ENCODE measurements around the gene RALGAPA2. TPM values are rescaled to one million over a fixed set of nuclear protein-coding genes. Genes with fewer than 3 reads are reported as not detected.

RALGAPA2 gene
- total RNA-seq, 2 donors from 2014 or later = 36.5 to 53.2 TPM

DNA sequence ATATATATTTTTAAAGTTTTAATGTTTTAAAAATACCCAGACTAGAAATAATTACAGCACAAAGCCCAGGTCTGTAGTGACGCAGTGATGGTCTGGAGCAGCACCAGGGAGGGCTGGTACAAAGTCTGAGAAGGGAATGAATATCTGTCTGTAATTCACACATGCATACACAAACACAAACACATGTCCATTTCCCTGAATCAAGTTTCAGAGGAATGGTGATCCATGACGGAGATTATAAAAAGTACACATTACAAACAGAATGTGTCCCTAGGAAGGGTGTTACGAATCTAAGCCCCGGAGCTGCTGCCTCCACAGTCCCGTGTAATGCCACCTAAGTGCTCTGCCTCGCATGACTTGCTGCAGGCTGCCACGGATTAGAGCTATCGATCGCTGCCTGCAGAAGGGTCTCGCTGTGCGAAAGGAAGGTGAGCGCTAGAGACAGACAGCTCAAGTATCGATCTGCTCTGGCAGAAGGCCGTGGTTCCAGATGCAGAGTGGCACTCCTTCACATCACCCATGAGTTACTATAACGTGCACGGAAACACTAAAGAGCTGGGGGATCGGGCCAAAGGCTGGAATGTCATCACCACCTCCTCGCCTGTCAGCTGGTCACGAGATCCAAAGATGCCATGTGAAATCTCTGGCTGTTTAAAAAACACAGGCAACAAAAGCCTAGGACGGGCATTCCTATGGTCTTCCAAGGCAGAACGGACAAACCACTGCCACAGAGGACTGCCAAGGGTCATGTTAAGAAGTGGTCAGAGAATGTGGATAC, 257.4 kb downstream of the RALGAPA2 start:
- WGBS = 95% methylated on average over 21 of the region's 21 CpGs
- no peak overlapping the region for H3K4me3 ChIP-seq
- no peak for DNase-seq (ENCODE audit: low spot score)
- intact Hi-C loops (cut with DNase I) = no loop called here
- no peaks in the 10 kb centered on the region for H3K9me3 ChIP-seq
- H3K36me3 ChIP-seq = no peaks in the 10 kb centered on the region
- H3K4me1 ChIP-seq (replicated peaks) = no peaks in the 10 kb centered on the region
- no peak overlapping the region for H3K27ac ChIP-seq
- no peaks in the 10 kb centered on the region for H3K27me3 ChIP-seq (replicated peaks; ENCODE audit: insufficient read depth)
- no peak for TF ChIP-seq POLR2AphosphoS5 (IDR thresholded peaks at IDR 0.05)
- TF ChIP-seq, protein P1, sequence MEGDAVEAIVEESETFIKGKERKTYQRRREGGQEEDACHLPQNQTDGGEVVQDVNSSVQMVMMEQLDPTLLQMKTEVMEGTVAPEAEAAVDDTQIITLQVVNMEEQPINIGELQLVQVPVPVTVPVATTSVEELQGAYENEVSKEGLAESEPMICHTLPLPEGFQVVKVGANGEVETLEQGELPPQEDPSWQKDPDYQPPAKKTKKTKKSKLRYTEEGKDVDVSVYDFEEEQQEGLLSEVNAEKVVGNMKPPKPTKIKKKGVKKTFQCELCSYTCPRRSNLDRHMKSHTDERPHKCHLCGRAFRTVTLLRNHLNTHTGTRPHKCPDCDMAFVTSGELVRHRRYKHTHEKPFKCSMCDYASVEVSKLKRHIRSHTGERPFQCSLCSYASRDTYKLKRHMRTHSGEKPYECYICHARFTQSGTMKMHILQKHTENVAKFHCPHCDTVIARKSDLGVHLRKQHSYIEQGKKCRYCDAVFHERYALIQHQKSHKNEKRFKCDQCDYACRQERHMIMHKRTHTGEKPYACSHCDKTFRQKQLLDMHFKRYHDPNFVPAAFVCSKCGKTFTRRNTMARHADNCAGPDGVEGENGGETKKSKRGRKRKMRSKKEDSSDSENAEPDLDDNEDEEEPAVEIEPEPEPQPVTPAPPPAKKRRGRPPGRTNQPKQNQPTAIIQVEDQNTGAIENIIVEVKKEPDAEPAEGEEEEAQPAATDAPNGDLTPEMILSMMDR (IDR thresholded peaks at IDR 0.05) = no peak
- no peak for TF ChIP-seq POLR2A (IDR thresholded peaks at IDR 0.05)

DNA sequence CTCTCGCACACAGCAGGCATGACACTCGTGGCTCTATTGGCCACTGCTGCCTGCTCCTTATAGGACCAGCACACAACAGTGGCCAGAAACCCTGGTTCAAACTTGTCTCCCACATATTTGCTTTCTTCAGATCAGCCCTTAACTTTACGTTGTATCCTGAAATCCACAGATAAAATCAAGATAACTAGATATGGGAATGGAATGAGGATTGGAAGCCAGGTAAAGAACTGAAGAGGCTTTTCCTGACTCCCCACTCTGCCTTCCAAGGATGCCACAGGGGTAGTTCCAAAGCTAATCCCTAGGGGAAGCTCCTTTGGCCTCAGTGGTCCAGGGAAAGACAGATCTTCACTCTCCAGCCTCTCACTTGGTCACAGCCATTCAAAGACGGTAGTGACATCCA, 258.1 kb downstream of the RALGAPA2 start:
- Histone ChIP-seq H3K36me3 (no peaks in the 10 kb centered on the region), H3K4me3 (no peak overlapping the region), H3K27me3 (replicated peaks; ENCODE audit: insufficient read depth) (no peaks in the 10 kb centered on the region), H3K9me3 (no peaks in the 10 kb centered on the region), H3K4me1 (replicated peaks) (no peaks in the 10 kb centered on the region), H3K27ac (no peak overlapping the region)
- no peak for DNase-seq (ENCODE audit: low spot score)
- TF ChIP-seq, protein P1 (IDR thresholded peaks at IDR 0.05) = no peak
- no peak for TF ChIP-seq POLR2AphosphoS5 (IDR thresholded peaks at IDR 0.05)
- TF ChIP-seq POLR2A (IDR thresholded peaks at IDR 0.05) = no peak
- 60% methylated on average over 4 of the region's 4 CpGs for WGBS
- intact Hi-C loops (cut with DNase I) = no loop called here

DNA sequence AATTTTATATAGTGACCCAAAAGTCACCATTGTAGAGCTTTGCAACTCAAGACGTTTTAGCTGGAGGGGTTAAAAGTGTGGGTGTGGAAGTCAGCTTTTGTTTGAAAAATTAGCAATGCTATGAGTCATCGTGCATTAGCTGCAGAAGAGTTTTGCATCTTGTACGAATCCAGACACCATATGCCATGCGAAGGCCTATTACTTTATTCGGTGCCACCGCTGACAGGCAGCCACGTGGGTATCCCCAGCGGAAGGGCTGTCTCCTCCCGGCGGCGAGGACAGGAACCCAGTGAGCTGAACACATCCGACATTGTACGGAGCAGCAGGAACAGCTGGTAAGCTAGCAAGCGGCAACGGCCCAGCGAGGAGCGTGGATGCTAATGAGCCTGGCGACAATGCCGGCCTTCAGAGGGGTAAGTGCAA, 260.2 kb downstream of the RALGAPA2 start:
- DNase-seq (ENCODE audit: low spot score) = no peak
- no peaks in the 10 kb centered on the region for H3K36me3 ChIP-seq
- WGBS = 36% methylated on average over 18 of the region's 19 CpGs

DNA sequence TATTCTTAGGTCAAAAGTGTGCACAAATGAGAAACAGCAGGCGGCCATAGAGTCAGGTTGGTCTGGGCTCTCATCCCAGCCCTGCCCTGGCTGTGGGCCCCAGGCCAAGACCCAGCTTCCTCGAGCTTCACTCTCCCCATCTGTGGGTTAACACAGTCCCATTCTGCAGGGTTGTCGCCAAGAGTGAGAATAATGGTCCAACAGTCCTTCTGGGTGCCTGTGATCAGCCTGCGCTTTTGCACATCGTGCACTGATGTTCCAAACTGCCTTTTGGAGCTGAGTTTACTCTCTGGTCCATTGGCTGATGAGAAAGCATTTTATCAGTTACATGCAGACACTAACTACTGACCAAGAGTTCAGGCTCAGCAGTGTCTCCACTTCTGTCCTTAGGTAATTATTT, 261.9 kb downstream of the RALGAPA2 start:
- Histone ChIP-seq H3K36me3 (no peaks in the 10 kb centered on the region), H3K4me3 (no peak overlapping the region), H3K4me1 (replicated peaks) (no peaks in the 10 kb centered on the region), H3K27ac (no peak overlapping the region), H3K27me3 (replicated peaks; ENCODE audit: insufficient read depth) (no peaks in the 10 kb centered on the region), H3K9me3 (no peaks in the 10 kb centered on the region)
- WGBS = 50% methylated on average over 5 of the region's 5 CpGs
- DNase-seq (ENCODE audit: low spot score) = no peak
- TF ChIP-seq, protein P1 (IDR thresholded peaks at IDR 0.05) = no peak
- TF ChIP-seq POLR2AphosphoS5 (IDR thresholded peaks at IDR 0.05) (no peak), POLR2A (IDR thresholded peaks at IDR 0.05) (no peak)
- intact Hi-C loops (cut with DNase I) = no loop called here

More for the DNA sequence above, 260.2 kb downstream of the RALGAPA2 start:
- Histone ChIP-seq H3K27ac (no peak overlapping the region), H3K9me3 (no peaks in the 10 kb centered on the region), H3K4me1 (replicated peaks) (no peaks in the 10 kb centered on the region), H3K27me3 (replicated peaks; ENCODE audit: insufficient read depth) (no peaks in the 10 kb centered on the region), H3K4me3 (no peak overlapping the region)
- TF ChIP-seq, protein P1 (IDR thresholded peaks at IDR 0.05) = no peak
- TF ChIP-seq POLR2AphosphoS5 (IDR thresholded peaks at IDR 0.05) = no peak
- no peak for TF ChIP-seq POLR2A (IDR thresholded peaks at IDR 0.05)
- intact Hi-C loops (cut with DNase I) = no loop called here

DNA sequence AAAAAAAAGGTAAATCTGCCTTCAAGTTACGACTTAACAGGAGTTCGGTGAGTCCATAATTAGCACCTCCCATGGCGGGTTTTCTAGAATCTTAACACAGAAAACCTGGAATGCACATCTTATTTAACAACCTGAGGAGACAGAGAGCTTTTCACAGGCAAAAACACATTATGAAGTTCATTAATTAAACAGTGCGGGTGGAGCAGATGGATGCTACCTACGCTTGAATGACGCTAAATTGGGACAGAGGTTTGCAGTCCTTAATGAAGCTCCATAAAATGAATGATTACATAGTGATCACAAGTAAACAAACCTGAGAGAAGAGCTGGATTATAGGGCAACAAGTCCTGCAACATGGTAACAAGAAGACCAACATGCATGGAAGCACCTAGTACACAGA, 263.6 kb downstream of the RALGAPA2 start:
- no peak for DNase-seq (ENCODE audit: low spot score)
- 91% methylated on average over 6 of the region's 6 CpGs for WGBS
- TF ChIP-seq POLR2A (IDR thresholded peaks at IDR 0.05) (no peak), POLR2AphosphoS5 (IDR thresholded peaks at IDR 0.05) (no peak)
- TF ChIP-seq, protein P1 (IDR thresholded peaks at IDR 0.05) = no peak

More for the DNA sequence above, 263.6 kb downstream of the RALGAPA2 start:
- Histone ChIP-seq H3K27ac (no peak overlapping the region), H3K4me1 (replicated peaks) (no peaks in the 10 kb centered on the region), H3K4me3 (no peak overlapping the region), H3K27me3 (replicated peaks; ENCODE audit: insufficient read depth) (no peaks in the 10 kb centered on the region), H3K36me3 (no peaks in the 10 kb centered on the region), H3K9me3 (no peaks in the 10 kb centered on the region)
- intact Hi-C loops (cut with DNase I) = no loop called here
